ENCODE measurements around the gene SERGEF. TPM values are rescaled to one million over a fixed set of nuclear protein-coding genes. Genes with fewer than 3 reads are reported as not detected.

The SERGEF gene
- total RNA-seq, 1 donor from 2014 or later, result 20.0 TPM

GRCh38 chr11:17861036-17861755 is 151.7 kb downstream of the SERGEF start:
- peak in 1 of 2 donors; percentile 18 for DNase-seq (ENCODE audit: low read depth in 2 of 2)

- no peak for DNase-seq (ENCODE audit: low read depth in 2 of 2)
Measured at GRCh38 chr11:17859552-17859951, 153.3 kb downstream of the SERGEF start.

DNA sequence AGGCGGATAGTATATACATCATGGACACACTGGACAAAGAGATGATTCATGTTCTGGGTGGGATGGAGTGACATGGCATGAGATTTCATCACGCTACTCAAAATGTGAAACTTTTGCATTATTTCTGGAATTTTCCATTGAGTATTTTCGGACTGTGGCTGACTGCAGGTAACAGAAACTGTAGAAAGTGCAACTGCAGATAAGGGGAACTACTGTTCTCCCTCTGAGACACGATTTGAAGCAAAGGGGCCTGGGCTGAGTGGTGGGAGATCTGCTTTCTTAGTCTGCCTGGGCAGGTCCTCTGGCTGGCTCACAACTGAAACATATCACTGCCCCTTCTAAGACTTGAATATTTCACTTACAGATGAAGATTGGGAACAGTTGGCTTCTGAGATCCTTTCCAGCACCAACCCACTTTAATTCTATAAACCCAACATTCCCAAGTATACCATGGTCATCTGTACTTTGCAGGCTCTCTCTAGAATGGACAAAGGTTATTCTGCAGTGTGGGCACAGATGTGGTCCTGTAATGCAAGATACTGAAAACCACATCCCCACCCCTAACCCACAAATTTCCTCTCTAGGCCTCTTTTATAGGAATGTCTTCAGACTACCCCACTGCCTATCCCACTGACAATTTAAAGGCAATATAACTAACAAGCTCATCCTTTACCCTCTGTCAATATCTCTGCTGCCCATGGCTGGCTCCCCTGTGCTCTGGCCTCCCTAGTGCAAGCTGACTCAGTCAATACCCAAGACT is 157.1 kb downstream of the SERGEF start:
- DNase-seq (ENCODE audit: low read depth in 2 of 2), result no peak

DNA sequence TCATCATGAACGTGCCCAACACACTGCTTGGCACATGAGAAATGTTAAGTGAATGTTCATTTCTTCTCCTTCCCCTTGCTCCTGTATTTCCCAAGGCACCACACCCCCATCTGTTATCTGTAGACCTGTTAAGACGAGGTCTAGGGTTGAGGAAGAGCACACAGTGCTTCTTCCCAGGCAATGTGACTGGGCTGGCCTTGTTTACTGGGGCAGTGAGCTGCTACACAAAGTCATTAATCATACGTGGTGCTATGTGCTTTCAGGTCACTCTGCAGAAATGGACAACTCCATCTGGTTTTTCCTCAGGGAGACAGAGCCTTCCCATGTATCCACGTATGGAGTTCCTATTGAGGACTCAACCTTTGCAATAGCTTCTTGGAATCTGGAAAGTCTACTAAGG is 159.6 kb downstream of the SERGEF start:
- no peak for DNase-seq (ENCODE audit: low read depth in 2 of 2)

- DNase-seq (ENCODE audit: low read depth in 2 of 2), result no peak
Measured at GRCh38 chr11:17852246-17852645, 160.6 kb downstream of the SERGEF start.

DNA sequence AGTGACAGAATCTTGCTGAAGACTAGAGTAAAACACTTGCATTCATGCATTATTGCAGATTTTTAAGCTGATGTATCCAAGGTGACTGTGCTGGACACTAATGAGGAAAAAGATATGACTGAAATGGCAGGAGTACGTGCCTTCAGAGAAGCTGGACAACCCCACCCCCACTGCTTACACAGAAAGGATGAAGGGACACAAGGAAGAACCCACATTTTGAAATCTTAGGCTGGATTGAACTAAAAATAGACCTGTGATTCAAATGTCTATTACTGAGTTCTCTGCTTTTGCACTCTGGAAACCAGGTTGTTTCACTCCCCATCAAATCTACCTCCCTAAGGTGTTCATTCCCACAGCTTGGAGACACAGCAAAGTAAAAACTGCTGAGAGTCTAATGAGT is 161.2 kb downstream of the SERGEF start:
- DNase-seq (ENCODE audit: low read depth in 2 of 2), result no peak

- no peak for DNase-seq (ENCODE audit: low read depth in 2 of 2)
Measured at GRCh38 chr11:17850336-17850735, 162.5 kb downstream of the SERGEF start.

DNA sequence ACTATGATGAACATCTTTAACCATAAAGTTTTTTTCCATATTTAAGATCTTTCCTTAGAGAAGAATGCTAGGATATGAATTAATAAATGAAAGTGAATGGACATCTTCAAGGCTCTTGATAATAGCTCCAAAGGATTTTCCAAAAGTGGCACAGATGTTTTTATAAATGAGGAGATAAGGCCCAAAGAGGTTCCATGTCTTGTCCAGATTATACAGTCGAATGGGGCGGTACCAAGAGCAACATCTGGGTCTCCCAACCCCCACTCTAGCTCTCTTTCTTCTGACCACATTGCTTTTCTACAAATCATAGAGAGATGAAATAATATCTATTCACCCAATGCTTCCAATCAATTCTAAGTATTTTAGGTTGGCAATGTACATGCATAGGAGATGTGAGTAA is 164.1 kb downstream of the SERGEF start:
- no peak for DNase-seq (ENCODE audit: low read depth in 2 of 2)

GRCh38 chr11:17846852-17847453 is 165.9 kb downstream of the SERGEF start:
- DNase-seq (ENCODE audit: low read depth in 2 of 2), result peak in 1 of 2 donors; percentile 12

- DNase-seq (ENCODE audit: low read depth in 2 of 2), result peak in 1 of 2 donors; percentile 12
Measured at GRCh38 chr11:17845431-17845881, 167.4 kb downstream of the SERGEF start.

GRCh38 chr11:17840101-17840548 is 172.7 kb downstream of the SERGEF start:
- DNase-seq (ENCODE audit: low read depth in 2 of 2), result no peak

GRCh38 chr11:17839450-17839849 is 173.4 kb downstream of the SERGEF start:
- DNase-seq (ENCODE audit: low read depth in 2 of 2), result no peak

DNA sequence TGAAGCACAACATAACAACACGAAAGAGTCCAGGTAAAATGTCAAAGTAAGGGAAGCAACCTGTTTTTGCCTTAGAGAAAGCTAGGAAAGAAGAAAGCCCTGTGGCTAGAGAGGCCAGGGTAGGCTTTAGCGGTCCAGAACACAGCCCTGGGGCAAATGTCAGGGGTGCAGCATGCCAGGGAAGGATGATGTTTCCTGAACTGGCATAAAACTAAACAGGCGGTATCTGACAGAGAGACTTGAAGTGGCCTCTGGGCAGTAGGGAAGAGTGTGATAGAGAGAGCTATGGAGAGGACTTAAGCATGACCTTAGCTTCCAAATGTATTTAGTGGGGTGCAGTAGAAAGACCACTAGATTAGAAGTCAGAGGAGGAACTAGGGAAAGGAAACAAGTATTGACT is 174.7 kb downstream of the SERGEF start:
- DNase-seq (ENCODE audit: low read depth in 2 of 2), result no peak

GRCh38 chr11:17831883-17832282 is 181.0 kb downstream of the SERGEF start:
- no peak for DNase-seq (ENCODE audit: low read depth in 2 of 2)

GRCh38 chr11:17831228-17831627 is 181.6 kb downstream of the SERGEF start:
- no peak for DNase-seq (ENCODE audit: low read depth in 2 of 2)

DNA sequence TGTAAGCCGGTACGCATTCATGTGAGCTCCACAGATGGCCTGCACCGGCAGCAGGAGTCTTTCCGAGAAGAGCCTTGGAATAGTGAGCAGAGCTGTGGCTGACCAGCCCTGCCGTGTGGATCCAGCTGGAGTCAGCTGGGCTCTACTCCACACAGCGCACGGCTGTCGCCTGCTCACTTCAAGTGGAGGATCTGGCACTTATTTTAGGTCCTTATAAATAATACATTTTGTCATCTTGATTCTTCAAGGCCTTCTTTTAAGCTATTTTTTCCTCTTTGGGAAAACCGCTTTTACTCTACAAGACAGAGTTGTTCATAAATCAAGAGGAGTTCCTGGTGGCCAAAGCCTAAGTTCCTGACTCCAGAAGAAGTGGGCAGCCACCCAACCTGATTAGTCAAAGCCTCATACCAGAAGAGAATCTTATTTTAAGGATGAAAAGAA is 184.5 kb downstream of the SERGEF start:
- peak in 1 of 2 donors; percentile 10 for DNase-seq (ENCODE audit: low read depth in 2 of 2)

GRCh38 chr11:17827006-17827405 is 185.8 kb downstream of the SERGEF start:
- DNase-seq (ENCODE audit: low read depth in 2 of 2), result no peak

GRCh38 chr11:17822401-17822781 is 190.5 kb downstream of the SERGEF start:
- no peak for DNase-seq (ENCODE audit: low read depth in 2 of 2)

DNA sequence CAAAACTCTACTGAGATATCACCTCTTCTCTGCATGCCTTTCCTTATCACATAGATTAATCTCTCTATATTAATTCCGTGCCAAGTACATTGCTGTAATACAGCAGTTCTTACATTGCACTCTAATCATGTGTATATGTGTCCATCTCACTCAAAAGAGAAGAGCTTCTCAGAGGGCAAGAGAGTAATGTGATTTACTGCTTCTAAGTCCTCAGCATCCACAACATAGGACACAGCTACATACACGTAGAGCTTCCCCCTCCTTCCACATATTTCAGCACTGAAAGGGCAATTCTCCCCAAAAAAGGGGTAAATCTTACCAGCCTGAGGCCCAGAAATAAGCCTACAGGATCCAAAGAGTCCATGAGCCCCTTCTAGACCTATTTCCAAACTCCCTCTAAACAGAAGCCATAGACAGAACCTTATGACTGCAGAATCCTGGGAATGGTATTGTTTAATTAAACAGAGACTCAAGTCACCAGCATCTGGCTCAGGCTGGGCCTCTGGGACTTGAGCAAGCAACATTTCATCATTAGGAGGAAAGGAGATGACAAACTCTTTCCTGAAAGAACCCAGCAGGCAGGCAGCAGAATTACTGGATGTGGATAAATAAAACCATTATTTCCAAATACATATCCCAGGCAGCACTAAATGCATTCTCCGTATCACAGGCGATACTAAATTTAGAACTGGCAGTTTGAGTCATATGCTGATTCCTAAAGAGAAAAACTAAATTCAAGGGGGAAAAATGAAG is 191.0 kb downstream of the SERGEF start:
- DNase-seq (ENCODE audit: low read depth in 2 of 2), result peak in 1 of 2 donors; percentile 70

GRCh38 chr11:17816232-17816931 is 196.5 kb downstream of the SERGEF start:
- DNase-seq (ENCODE audit: low read depth in 2 of 2), result no peak

- DNase-seq (ENCODE audit: low read depth in 2 of 2), result no peak
Measured at GRCh38 chr11:17814546-17814945, 198.3 kb downstream of the SERGEF start.

Measured in lung microvascular endothelial cell (primary cell).